ENCODE results near the gene UBAP1.

DNA sequence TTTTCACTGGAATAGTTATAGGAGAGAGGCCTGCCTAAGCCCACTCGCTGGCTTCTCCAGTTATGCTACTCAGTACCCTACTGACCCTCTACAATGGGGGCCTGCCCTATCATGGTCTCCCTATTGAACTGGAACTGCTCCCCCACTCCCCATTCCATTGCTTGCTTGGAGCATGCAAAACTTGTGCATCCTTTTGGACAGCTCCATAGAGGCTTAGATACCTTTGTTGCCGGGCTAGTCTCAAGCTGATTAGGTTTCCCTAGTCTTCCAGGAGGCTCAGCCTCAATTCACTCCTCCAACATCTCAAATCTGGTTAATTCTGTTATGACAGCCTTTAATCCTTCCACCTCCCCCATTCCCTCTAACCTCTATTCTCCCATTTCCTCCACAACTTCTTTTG is 110.3 kb downstream of the UBAP1 start:
- TF ChIP-seq RFX5 (IDR thresholded peaks at IDR 0.05; ENCODE audit: low read depth, low read length): no peak
- TF ChIP-seq MAFK (IDR thresholded peaks at IDR 0.05; ENCODE audit: low read depth, low read length): no peak
- TF ChIP-seq, protein P1, sequence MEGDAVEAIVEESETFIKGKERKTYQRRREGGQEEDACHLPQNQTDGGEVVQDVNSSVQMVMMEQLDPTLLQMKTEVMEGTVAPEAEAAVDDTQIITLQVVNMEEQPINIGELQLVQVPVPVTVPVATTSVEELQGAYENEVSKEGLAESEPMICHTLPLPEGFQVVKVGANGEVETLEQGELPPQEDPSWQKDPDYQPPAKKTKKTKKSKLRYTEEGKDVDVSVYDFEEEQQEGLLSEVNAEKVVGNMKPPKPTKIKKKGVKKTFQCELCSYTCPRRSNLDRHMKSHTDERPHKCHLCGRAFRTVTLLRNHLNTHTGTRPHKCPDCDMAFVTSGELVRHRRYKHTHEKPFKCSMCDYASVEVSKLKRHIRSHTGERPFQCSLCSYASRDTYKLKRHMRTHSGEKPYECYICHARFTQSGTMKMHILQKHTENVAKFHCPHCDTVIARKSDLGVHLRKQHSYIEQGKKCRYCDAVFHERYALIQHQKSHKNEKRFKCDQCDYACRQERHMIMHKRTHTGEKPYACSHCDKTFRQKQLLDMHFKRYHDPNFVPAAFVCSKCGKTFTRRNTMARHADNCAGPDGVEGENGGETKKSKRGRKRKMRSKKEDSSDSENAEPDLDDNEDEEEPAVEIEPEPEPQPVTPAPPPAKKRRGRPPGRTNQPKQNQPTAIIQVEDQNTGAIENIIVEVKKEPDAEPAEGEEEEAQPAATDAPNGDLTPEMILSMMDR (conservative IDR thresholded peaks at IDR 0.05; ENCODE audit: low read depth, low read length): no peak
- no peak for TF ChIP-seq RCOR1 (IDR thresholded peaks at IDR 0.05; ENCODE audit: insufficient replicate concordance, low read length)
- no peak for TF ChIP-seq SMC3 (IDR thresholded peaks at IDR 0.05; ENCODE audit: low read depth, low read length)
- TF ChIP-seq CHD1 (IDR thresholded peaks at IDR 0.05; ENCODE audit: low read depth, low read length): no peak
- no peak for TF ChIP-seq BHLHE40 (IDR thresholded peaks at IDR 0.05; ENCODE audit: low read depth, low read length)
- no peak for TF ChIP-seq USF2 (IDR thresholded peaks at IDR 0.05; ENCODE audit: low read depth, low read length)
- no peak for TF ChIP-seq CEBPB (IDR thresholded peaks at IDR 0.05; ENCODE audit: low read depth, low read length)

Data from IMR-90 (cell line).